Endometrial microvascular endothelial cells (primary cell): ENCODE results near the gene C1QL1. TPM values are rescaled to one million over a fixed set of nuclear protein-coding genes. Genes with fewer than 3 reads are reported as not detected.

ENCODE experiments used
- in situ Hi-C: cut with HindIII; loops from 2 replicates; pipeline ENCODE4 v1.10.0; 2017; ENCODE audit warnings: low sequenced_read_pairs, low pct_unique_long_range_greater_than_20kb; ENCODE audit errors: inconsistent ontology term
- total RNA-seq: library from RNA; depleted of rRNA; stranded (reverse); fragments of >200 nt; gene quantifications from one replicate; pipeline ENCODE4 v1.2.3, GENCODE V29; 2015; ENCODE audit errors: inconsistent ontology term

C1QL1 gene
- not detected for total RNA-seq

- in situ Hi-C loops, result no loop called here
These were observed at the start of gene C1QL1 for GRCh38 chr17:44968225-44969143. Gene C1QL1 (minus strand): TSS chr17:44968303. CDS start chr17:44968048, 255 bp downstream.

- in situ Hi-C loops, result no loop called here
These were observed 48.7 kb upstream of the C1QL1 start for GRCh38 chr17:45016823-45017222.

- in situ Hi-C loops, result no loop called here
These were observed 48.1 kb upstream of the C1QL1 start for GRCh38 chr17:45016237-45016636.

- in situ Hi-C loops, result no loop called here
These were observed 45.2 kb upstream of the C1QL1 start for GRCh38 chr17:45013021-45013997.

DNA sequence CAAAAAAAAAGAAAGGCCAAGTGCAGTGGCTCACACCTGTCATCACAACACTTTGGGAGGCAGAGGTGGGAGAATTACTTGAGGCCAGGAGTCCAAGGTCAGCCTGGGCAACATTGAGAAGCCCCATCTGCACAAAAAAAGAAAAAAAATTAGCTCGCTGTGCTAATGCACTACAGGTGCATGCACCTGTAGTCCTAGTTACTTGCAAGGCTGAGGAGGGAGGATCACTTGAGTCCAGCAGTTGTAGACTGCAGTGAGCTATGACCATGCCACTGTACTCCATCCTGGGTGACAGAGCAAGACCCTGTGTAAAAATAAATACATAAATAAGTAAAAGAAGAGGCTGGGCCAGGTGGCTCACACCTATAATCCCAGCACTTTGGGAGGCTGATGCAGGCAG lies 43.7 kb upstream of the C1QL1 start:
- in situ Hi-C loops, result no loop called here

DNA sequence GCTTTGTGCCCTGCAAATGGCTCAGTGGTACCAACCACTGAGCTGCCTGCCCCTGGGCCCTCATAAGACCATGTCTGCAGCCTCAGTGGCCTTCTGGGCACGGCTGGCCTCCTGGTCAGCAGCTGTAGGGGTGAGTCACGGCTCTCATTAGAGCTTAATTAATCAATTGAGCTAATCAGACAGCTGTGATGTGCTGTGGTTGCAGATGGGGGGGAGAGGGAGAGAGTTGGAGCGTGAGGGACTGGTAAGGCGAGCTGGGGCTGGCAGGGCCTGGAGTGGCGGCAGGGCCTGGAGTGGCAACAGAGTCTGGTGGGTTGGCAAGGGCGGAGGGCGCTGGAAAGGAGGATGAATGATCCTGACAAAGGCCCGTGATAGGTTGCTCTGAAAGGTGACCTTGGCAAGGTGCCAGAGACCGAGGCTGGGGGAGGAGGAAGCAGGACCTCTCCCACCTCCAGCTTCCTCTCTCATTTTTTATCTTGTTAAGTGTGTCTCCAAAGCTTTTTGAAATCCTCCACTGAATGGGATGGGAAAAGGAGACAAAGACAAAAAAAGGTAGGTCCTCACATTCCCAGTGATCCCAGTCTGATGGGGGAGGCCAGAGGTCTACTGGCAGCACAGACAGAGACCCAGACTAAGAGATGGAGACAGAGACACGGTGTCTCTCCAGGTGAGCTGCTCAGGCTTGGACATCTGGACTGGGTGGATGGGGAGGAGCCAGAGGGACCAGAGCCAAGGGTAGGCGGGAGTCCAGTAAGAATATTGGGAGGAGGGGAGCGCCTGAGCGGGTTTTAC lies 41.8 kb upstream of the C1QL1 start:
- in situ Hi-C loops, result no loop called here

DNA sequence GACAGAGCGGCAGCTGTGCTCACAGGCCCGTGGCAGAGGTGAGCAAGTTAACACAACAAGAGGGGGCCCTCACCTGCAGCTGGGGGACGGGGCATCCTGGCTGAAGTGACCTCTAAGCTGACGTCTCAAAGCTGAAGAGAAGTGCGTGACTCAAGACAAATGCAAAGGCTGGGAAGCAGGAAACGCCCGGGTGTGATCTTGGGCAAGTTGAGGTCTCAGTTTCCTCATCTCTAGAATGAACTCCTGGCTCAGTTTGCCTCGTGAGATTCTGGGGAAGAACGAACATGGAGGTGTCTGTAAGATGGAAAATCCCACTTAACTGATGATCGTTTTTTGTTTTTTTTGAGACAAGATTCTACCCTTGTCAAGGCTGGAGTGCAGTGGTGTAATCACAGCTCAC lies 40.1 kb upstream of the C1QL1 start:
- in situ Hi-C loops, result no loop called here

DNA sequence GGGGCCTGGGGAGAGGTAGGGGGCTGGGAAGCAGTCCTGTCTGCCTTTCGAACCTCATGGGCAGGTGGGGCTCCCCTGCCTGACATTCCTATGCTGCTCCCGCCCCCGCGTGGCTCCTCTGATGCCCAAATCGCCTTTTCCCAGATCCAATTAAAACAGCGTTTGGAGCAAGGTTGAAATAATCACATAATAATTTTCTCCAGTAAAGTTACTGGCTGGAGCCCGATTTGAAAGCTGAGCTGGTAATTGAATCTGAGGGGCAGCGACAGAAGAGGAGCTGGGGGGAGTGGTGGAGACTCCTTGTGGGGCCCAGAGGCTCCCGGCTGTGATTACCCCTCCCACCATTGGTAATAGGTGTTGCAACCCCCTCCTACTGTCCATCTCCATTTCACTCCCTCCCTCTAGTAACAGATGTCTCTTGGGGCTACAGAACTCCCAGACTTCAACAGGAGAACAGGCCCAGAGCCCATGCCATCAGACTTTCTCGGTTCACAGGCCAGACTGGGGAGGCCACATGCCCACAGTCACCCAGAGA lies 38.9 kb upstream of the C1QL1 start:
- in situ Hi-C loops, result no loop called here

- in situ Hi-C loops, result no loop called here
These were observed 37.6 kb upstream of the C1QL1 start for GRCh38 chr17:45005700-45006099.

DNA sequence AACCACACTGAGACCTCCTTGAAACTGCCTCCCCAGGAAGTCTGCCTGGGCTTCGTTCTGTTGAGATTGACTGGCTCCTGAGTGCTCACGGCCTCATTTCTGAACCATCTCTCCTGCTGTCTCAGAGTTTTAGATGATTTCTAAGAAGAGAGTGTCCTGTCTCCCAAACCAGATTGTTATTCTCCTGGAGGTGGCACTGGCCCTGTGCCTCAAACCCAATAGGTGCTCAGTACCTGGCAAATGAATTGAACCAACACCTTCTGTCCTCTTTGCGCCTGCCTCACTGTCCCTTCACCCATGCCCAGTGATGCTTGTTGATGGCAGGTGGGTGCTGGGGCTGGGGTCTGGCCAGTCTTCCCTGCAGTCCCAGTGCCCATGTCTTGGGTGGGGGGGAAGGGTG lies 36.3 kb upstream of the C1QL1 start:
- in situ Hi-C loops, result no loop called here

- in situ Hi-C loops, result no loop called here
These were observed 35.8 kb upstream of the C1QL1 start for GRCh38 chr17:45003877-45004276.

- in situ Hi-C loops, result no loop called here
These were observed 33.2 kb upstream of the C1QL1 start for GRCh38 chr17:45001310-45001709.

GRCh38 chr17:44999433-44999832 lies 31.3 kb upstream of the C1QL1 start:
- in situ Hi-C loops, result no loop called here

DNA sequence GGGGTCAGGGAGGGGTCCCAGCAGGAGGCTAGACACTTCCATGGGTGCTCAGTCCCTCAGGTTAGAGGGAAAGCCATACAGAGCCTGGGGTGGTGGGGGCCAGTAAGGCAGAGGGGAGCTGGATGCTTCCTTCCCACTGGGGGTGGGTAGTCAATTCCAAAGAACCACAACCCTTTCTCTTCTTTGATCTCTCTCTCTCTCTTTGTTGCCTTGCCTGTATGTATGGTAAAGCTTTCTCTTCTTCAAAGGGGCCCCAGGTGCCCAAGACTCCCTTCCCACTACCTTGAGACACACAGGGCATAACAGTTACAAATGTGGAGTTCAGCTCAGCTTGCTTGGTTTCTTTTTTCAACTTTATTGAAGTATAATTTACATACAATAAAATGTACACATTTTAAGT lies 30.5 kb upstream of the C1QL1 start:
- in situ Hi-C loops, result no loop called here

- in situ Hi-C loops, result no loop called here
These were observed 29.8 kb upstream of the C1QL1 start for GRCh38 chr17:44997733-44998520.

GRCh38 chr17:44996304-44996703 lies 28.2 kb upstream of the C1QL1 start:
- in situ Hi-C loops, result no loop called here

GRCh38 chr17:44995436-44996001 lies 27.4 kb upstream of the C1QL1 start:
- in situ Hi-C loops, result no loop called here
